Parathyroid adenoma (tissue), 2 donors: ENCODE measurements around the gene TBC1D16.
"Not testable (repeated sequence)": the region's sequence is repeated elsewhere in the genome, so short reads cannot be mapped to it uniquely, and the experiment has no call there.

Source experiments
- H2AFZ ChIP-seq: fragments of 300-600 bp; sonication (generic); one replicate; pipeline ENCODE4 v1.7.0; 2017; ENCODE audit warnings: antibody characterized with exemption, mild to moderate bottlenecking
- H3K27ac ChIP-seq: fragments of 300-600 bp; sonication (generic); one replicate; pipeline ENCODE4 v1.7.0; 2017
- H3K27me3 ChIP-seq: fragments of 300-600 bp; sonication (generic); one replicate; pipeline ENCODE4 v1.7.0; 2017; ENCODE audit warnings: low read length; ENCODE audit not compliant: control insufficient read depth, insufficient read depth
- H3K36me3 ChIP-seq: fragments of 300-600 bp; sonication (generic); one replicate; pipeline ENCODE4 v1.7.0; 2017; ENCODE audit warnings: low read length; ENCODE audit not compliant: control insufficient read depth, insufficient read depth
- H3K4me1 ChIP-seq: fragments of 300-600 bp; sonication (generic); one replicate; pipeline ENCODE4 v1.7.0; 2017; ENCODE audit warnings: control low read depth
- H3K4me2 ChIP-seq: fragments of 300-600 bp; sonication (generic); one replicate; pipeline ENCODE4 v1.7.0; 2017; ENCODE audit warnings: low read length
- H3K4me3 ChIP-seq: fragments of 300-600 bp; sonication (generic); one replicate; pipeline ENCODE4 v1.7.0; 2017; ENCODE audit warnings: low read depth, low read length
- H3K79me2 ChIP-seq: fragments of 300-600 bp; sonication (generic); one replicate; pipeline ENCODE4 v1.7.0; 2017; ENCODE audit warnings: control low read depth
- H3K9ac ChIP-seq: fragments of 300-600 bp; sonication (generic); one replicate; pipeline ENCODE4 v1.7.0; 2017; ENCODE audit warnings: mild to moderate bottlenecking
- H3K9me3 ChIP-seq: fragments of 300-600 bp; sonication (generic); one replicate; pipeline ENCODE4 v1.7.0; 2017; ENCODE audit warnings: low read length; ENCODE audit not compliant: control insufficient read depth
- TF ChIP-seq, protein P1 (sequence below): fragments of 300-600 bp; sonication (generic); IDR thresholded peaks from one replicate; pipeline ENCODE4 v1.7.0; 2017; ENCODE audit warnings: antibody characterized with exemption, mild to moderate bottlenecking
- donor health status: primary hyperparathyroidism.

TBC1D16 gene

DNA sequence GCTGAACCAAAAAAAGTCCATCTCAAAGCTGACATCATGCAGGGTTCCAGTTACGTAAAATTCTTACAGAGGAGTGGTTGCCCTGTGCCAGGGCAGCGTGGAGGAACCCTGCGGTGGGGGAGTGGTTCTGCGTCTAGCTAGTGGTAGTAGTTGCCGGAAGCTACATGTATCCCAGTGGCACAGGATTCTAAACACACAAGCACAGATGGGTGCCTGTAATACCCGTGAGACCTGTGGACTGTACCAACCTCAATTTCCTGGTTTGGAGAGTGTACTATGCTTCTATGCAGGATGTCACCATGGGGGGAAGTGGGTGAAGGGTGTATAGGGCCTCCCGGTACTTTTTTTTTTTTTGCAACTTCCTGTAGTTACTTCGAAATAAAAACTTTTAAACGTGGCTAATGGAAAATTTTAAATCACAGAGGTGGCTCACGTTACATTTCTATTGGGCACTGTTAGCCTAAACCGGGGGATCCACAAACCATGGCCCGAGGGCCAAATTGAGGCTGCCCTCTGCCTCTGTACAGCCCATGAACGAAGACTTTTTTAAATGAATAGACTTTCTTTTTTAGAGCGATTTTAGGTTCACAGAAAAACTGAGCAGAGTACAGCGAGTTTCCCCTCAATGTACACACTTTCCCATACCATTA lies 38.5 kb downstream of the TBC1D16 start:
- H3K79me2 ChIP-seq: no peaks in the 10 kb centered on the region
- H3K4me1 ChIP-seq: peaks cover 13% of the 10 kb centered on the region
- TF ChIP-seq, protein P1, sequence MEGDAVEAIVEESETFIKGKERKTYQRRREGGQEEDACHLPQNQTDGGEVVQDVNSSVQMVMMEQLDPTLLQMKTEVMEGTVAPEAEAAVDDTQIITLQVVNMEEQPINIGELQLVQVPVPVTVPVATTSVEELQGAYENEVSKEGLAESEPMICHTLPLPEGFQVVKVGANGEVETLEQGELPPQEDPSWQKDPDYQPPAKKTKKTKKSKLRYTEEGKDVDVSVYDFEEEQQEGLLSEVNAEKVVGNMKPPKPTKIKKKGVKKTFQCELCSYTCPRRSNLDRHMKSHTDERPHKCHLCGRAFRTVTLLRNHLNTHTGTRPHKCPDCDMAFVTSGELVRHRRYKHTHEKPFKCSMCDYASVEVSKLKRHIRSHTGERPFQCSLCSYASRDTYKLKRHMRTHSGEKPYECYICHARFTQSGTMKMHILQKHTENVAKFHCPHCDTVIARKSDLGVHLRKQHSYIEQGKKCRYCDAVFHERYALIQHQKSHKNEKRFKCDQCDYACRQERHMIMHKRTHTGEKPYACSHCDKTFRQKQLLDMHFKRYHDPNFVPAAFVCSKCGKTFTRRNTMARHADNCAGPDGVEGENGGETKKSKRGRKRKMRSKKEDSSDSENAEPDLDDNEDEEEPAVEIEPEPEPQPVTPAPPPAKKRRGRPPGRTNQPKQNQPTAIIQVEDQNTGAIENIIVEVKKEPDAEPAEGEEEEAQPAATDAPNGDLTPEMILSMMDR: no peak
- H3K9me3 ChIP-seq: no peaks in the 10 kb centered on the region
- H3K27me3 ChIP-seq: no peaks in the 10 kb centered on the region
- no peak overlapping the region for H3K9ac ChIP-seq
- H3K4me3 ChIP-seq: no peak overlapping the region
- H3K36me3 ChIP-seq: no peaks in the 10 kb centered on the region
- no peak overlapping the region for H3K27ac ChIP-seq
- no peak overlapping the region for H3K4me2 ChIP-seq
- no peak overlapping the region for H2AFZ ChIP-seq

DNA sequence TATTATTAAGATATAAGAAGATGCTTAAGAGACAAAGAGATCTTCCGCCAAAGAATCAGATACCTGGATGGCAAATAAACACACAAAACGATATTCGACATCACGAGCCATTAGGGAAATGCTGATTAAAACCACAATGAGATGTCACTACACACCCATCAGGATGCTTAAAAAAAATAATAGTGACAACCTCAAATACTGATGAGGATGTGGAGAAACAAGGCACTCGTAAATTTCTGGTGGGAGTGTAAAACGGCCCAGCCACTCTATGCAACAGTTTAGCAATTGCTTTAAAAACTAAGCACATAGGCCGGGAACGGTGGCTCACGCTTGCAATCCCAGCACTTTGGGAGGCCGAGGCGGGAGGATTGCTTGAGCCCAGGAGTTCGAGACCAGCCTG lies 39.4 kb downstream of the TBC1D16 start:
- TF ChIP-seq, protein P1: no peak
- Histone ChIP-seq H3K27ac (no peak overlapping the region), H3K4me1 (peaks cover 16% of the 10 kb centered on the region), H3K4me2 (no peak overlapping the region), H2AFZ (no peak overlapping the region), H3K36me3 (no peaks in the 10 kb centered on the region), H3K4me3 (no peak overlapping the region), H3K79me2 (no peaks in the 10 kb centered on the region), H3K27me3 (no peaks in the 10 kb centered on the region), H3K9me3 (no peaks in the 10 kb centered on the region), H3K9ac (no peak overlapping the region)

DNA sequence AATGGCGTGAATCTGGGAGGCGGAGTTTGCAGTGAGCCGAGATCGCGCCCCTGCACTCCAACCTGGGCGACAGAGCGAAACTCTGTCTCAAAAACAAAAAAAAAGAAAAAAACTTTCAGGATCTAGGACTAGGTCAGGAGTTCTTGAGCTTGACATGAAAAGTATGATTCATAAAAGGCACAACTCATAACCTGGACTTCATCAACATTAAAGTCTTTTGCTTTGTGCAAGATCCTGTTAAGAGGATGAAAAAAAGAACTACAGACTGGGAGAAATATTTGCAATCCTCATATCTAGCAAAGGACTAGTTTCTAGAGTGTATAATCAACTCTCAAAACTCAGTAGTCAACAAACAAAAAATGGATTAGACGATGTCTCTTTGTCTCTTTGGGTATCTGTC lies 40.0 kb downstream of the TBC1D16 start:
- Histone ChIP-seq H3K9ac (no peak overlapping the region), H3K4me1 (peaks cover 16% of the 10 kb centered on the region), H3K27ac (no peak overlapping the region), H2AFZ (no peak overlapping the region), H3K27me3 (no peaks in the 10 kb centered on the region), H3K4me2 (no peak overlapping the region), H3K9me3 (no peaks in the 10 kb centered on the region), H3K79me2 (peaks cover 2% of the 10 kb centered on the region), H3K36me3 (no peaks in the 10 kb centered on the region), H3K4me3 (no peak overlapping the region)
- TF ChIP-seq, protein P1: no peak

DNA sequence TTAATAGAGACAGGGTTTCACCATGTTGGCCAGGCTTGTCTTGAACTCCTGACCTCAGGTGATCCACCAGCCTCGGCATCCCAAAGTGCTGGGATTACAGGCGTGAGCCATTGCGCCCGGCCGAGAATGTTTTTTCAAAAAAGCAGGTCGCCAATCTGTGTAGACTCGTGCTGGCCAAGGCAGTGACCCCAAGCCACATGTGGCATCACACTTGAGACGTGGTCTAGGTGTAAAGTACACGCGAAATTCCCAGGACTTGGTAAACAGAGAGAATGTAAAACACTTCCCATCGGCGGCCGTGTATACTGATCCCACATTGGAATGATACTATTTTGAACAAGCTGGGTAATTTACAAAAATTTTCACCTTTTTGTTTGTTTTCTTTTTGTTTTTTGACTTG lies 41.1 kb downstream of the TBC1D16 start:
- H3K4me1 ChIP-seq: peaks cover 16% of the 10 kb centered on the region
- no peaks in the 10 kb centered on the region for H3K9me3 ChIP-seq
- TF ChIP-seq, protein P1: no peak
- H3K79me2 ChIP-seq: peaks cover 4% of the 10 kb centered on the region
- no peak overlapping the region for H3K27ac ChIP-seq
- no peak overlapping the region for H2AFZ ChIP-seq
- H3K4me2 ChIP-seq: no peak overlapping the region
- H3K36me3 ChIP-seq: no peaks in the 10 kb centered on the region
- H3K9ac ChIP-seq: no peak overlapping the region
- no peak overlapping the region for H3K4me3 ChIP-seq
- no peaks in the 10 kb centered on the region for H3K27me3 ChIP-seq

DNA sequence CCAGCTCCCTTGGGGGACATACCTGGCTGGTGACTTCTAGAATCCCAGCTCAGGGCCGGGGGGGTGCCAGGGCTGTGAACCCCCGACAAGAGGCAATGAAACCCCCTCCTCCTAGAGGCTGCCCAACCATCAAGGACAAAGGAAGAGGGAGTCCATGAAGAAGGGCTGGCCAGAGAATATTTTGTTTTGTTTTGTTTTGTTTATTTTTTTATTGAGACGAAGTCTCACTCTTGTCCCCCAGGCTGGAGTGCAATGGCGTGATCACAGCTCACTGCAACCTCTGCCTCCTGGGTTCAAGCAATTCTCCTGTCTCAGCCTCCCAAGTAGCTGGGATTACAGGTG lies 41.5 kb downstream of the TBC1D16 start:
- H3K27ac ChIP-seq, H3K36me3 ChIP-seq, H3K9me3 ChIP-seq, H3K27me3 ChIP-seq, H3K4me2 ChIP-seq, H2AFZ ChIP-seq, H3K9ac ChIP-seq, H3K79me2 ChIP-seq, H3K4me3 ChIP-seq: not testable (repeated sequence)
- H3K4me1 ChIP-seq: peaks cover 16% of the 10 kb centered on the region
